PFSK-1 (cell line): ENCODE results near the gene AIRE.

ENCODE experiments used
- FOXP2 ChIP-seq: optimal IDR thresholded peaks from 2 replicates; pipeline ENCODE3; 2011; ENCODE audit warnings: borderline replicate concordance, control low read depth, inconsistent platforms; ENCODE audit not compliant: insufficient read depth; ENCODE audit errors: extremely low read length, extremely low read depth
- POLR2AphosphoS5 ChIP-seq: IDR thresholded peaks from 2 replicates; pipeline ENCODE4 v1.6.1; 2012; ENCODE audit warnings: low read depth, mild to moderate bottlenecking, control low read depth, low read length, moderate library complexity
- SIN3A ChIP-seq: IDR thresholded peaks from 2 replicates; pipeline ENCODE4 v1.6.1; 2012; ENCODE audit warnings: mild to moderate bottlenecking, low read length, moderate library complexity, borderline replicate concordance; ENCODE audit not compliant: insufficient read depth
- TAF1 ChIP-seq: IDR thresholded peaks from 2 replicates; pipeline ENCODE4 v1.6.1; 2012; ENCODE audit warnings: low read length, control low read depth, borderline replicate concordance; ENCODE audit not compliant: insufficient read depth
- TF ChIP-seq, protein P1 (sequence below), 2 experiments: IDR thresholded peaks; 2 replicates each; pipeline versions ENCODE4 v1.6.1 to v1.8.0; 2011 to 2012; ENCODE audit warnings: low read depth in 2 of 2, low read length in 2 of 2, control low read depth in 1 of 2, inconsistent platforms in 1 of 2, mild to moderate bottlenecking in 1 of 2, moderate library complexity in 1 of 2; ENCODE audit not compliant: insufficient read depth in 1 of 2

DNA sequence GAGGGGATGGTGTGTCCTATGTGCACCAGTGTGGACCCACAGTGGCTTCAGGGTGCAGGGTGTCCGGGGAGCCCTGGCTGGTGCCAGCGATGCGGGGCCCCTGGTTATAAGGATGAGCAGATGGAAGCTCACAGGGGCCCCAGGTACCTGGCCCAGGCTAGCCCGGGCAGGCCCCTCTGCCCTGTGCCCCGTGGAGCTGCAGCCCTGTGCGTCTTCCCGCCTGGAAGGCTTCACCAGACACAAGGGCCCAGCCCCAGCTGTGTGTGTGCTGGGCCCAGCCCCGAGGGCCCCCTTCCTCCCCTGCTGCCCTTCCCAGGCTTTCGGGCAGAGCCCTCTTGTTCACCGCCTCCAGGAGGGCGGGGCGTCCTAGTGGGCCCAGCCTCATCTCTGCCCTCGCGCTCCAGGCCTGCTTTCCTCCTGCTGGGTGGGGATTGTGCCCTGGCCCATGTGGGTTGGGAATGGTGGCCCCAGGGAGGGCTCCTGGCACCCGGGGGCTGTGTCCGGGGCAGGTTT, 30.1 kb downstream of the AIRE start:
- TF ChIP-seq FOXP2 (no peak), POLR2AphosphoS5 (no peak), SIN3A (no peak), TAF1 (no peak)
- TF ChIP-seq, protein P1, sequence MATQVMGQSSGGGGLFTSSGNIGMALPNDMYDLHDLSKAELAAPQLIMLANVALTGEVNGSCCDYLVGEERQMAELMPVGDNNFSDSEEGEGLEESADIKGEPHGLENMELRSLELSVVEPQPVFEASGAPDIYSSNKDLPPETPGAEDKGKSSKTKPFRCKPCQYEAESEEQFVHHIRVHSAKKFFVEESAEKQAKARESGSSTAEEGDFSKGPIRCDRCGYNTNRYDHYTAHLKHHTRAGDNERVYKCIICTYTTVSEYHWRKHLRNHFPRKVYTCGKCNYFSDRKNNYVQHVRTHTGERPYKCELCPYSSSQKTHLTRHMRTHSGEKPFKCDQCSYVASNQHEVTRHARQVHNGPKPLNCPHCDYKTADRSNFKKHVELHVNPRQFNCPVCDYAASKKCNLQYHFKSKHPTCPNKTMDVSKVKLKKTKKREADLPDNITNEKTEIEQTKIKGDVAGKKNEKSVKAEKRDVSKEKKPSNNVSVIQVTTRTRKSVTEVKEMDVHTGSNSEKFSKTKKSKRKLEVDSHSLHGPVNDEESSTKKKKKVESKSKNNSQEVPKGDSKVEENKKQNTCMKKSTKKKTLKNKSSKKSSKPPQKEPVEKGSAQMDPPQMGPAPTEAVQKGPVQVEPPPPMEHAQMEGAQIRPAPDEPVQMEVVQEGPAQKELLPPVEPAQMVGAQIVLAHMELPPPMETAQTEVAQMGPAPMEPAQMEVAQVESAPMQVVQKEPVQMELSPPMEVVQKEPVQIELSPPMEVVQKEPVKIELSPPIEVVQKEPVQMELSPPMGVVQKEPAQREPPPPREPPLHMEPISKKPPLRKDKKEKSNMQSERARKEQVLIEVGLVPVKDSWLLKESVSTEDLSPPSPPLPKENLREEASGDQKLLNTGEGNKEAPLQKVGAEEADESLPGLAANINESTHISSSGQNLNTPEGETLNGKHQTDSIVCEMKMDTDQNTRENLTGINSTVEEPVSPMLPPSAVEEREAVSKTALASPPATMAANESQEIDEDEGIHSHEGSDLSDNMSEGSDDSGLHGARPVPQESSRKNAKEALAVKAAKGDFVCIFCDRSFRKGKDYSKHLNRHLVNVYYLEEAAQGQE (IDR thresholded peaks at IDR 0.05; ENCODE audit: insufficient read depth in 1 of 2, low read depth in 2 of 2, low read length in 2 of 2), result no peak
